ENCODE results near the gene OCSTAMP. TPM values are rescaled to one million over a fixed set of nuclear protein-coding genes. Genes with fewer than 3 reads are reported as not detected.

The OCSTAMP gene
- total and polyA plus RNA-seq, 2 donors (not counting 3 experiments of a cell fraction or from before 2014, with no cell fraction given): not detected

DNA sequence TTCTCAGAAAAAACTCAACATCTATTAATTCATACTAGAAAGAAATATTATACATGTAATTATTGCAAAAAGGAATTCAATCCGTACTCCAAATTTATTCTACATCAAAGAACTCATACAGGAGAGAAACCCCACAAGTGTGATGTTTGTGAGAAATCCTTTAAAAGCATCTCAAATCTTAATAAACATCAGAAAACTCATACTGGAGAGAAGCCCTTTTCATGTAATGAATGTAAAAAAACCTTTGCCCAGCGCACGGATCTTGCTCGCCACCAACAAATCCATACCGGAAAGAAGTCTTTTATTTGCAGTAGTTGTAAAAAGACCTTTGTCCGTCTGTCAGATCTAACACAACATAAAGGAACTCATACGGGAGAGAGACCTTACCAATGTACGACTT, 59.1 kb downstream of the OCSTAMP start:
- peaks cover 0 to 3% of the 10 kb centered on the region in 2 experiments for H3K27me3 ChIP-seq (ENCODE audit: control insufficient read depth in 2 of 2, insufficient read depth in 2 of 2, low read length in 2 of 2)
- H3K9me1 ChIP-seq (replicated peaks; ENCODE audit: control insufficient read depth, extremely low read depth, insufficient read depth, low read length): no peaks in the 10 kb centered on the region
- H3K79me2 ChIP-seq (ENCODE audit: control insufficient read depth, insufficient read depth, low read length): no peaks in the 10 kb centered on the region
- no peak for DNase-seq (ENCODE audit: low read depth, low spot score)
- H3K36me3 ChIP-seq (ENCODE audit: control insufficient read depth in 2 of 2, extremely low read depth in 1 of 2, insufficient read depth in 2 of 2, low read length in 2 of 2): no peaks in the 10 kb centered on the region
- intact Hi-C loops (cut with micrococcal nuclease) (no loop called here), dilution Hi-C loops (cut with MboI; ENCODE audit: extremely low pct_ligation_motif_present, low sequenced_read_pairs) (no loop called here)
- no peaks in the 10 kb centered on the region for H3K4me1 ChIP-seq (ENCODE audit: control insufficient read depth, extremely low read depth, insufficient read depth, low read length)
- no peak for TF ChIP-seq MYC (IDR thresholded peaks at IDR 0.05; ENCODE audit: low read depth, low read length)
- no peak for TF ChIP-seq POLR2A (IDR thresholded peaks at IDR 0.05; ENCODE audit: low read depth, low read length)
- no peak for TF ChIP-seq EZH2 (IDR thresholded peaks at IDR 0.05; ENCODE audit: borderline replicate concordance, low read depth, low read length, severe bottlenecking)
- FAIRE-seq: no peak
- CTCF ChIA-PET: no interaction called here
- no peak overlapping the region for H3K4me2 ChIP-seq (ENCODE audit: insufficient read depth, low read length)
- H3K27ac ChIP-seq (ENCODE audit: insufficient read depth, low read depth, low read length): no peak overlapping the region
- no peak overlapping the region for H3K9ac ChIP-seq (replicated peaks; ENCODE audit: extremely low read depth, insufficient read depth, low read length)
- H4K20me1 ChIP-seq (replicated peaks; ENCODE audit: control insufficient read depth, extremely low read depth, insufficient read depth, low read length): no peaks in the 10 kb centered on the region
- no peaks in the 10 kb centered on the region for H3K9me3 ChIP-seq (replicated peaks; ENCODE audit: control insufficient read depth, insufficient read depth, low read length)
- no peak overlapping the region for H3K4me3 ChIP-seq (replicated peaks in 1 of 3; ENCODE audit: insufficient read depth in 1 of 3, low read depth in 1 of 3, low read length in 3 of 3)
- POLR2A ChIA-PET: no interaction called here
- BruUV-seq (replicated peaks): no TSS peak
- no peak overlapping the region for H2AFZ ChIP-seq (ENCODE audit: low read depth, low read length)

Other genes with a start within 250 kb of the OCSTAMP start
- not detected in 2 replicates for gene CDH22, start 242.2 kb downstream of the OCSTAMP start, total RNA-seq
- not detected in 2 replicates for gene CDH22, start 242.2 kb downstream of the OCSTAMP start, polyA plus RNA-seq
- 42.1 and 43.5 TPM in 2 replicates for gene ELMO2, start 144.0 kb downstream of the OCSTAMP start, total RNA-seq
- gene ELMO2, start 144.0 kb downstream of the OCSTAMP start, polyA plus RNA-seq: 35.1 and 38.0 TPM in 2 replicates
- 0.30 and 1.6 TPM in 2 replicates for gene ZNF334, start 37.1 kb downstream of the OCSTAMP start, total RNA-seq
- 0.03 and 0.08 TPM in 2 replicates for gene ZNF334, start 37.1 kb downstream of the OCSTAMP start, polyA plus RNA-seq
- gene SLC13A3, start 100.8 kb upstream of the OCSTAMP start, total RNA-seq: 0.09 and 0.40 TPM in 2 replicates
- gene SLC13A3, start 100.8 kb upstream of the OCSTAMP start, polyA plus RNA-seq: 0.11 and 0.37 TPM in 2 replicates
- gene TP53RK, start 138.8 kb upstream of the OCSTAMP start, total RNA-seq: 11.8 and 13.1 TPM in 2 replicates
- 7.0 and 7.4 TPM in 2 replicates for gene TP53RK, start 138.8 kb upstream of the OCSTAMP start, polyA plus RNA-seq
- 11.1 and 11.2 TPM in 2 replicates for gene SLC2A10, start 159.0 kb upstream of the OCSTAMP start, total RNA-seq
- 13.6 and 14.9 TPM in 2 replicates for gene SLC2A10, start 159.0 kb upstream of the OCSTAMP start, polyA plus RNA-seq

Data from endothelial cell of umbilical vein (primary cell).